NCI-H146 treated with DMSO at 0.1 percent for 48 hours (cell line): ENCODE measurements around the gene NUAK1.
"Not testable (repeated sequence)": the region's sequence is repeated elsewhere in the genome, so short reads cannot be mapped to it uniquely, and the experiment has no call there.

Experiments used
- DNase-seq: peaks from one replicate; lab custom pipeline; 2025; ENCODE audit not compliant: unreplicated experiment; lab: John Stamatoyannopoulos, UW

The NUAK1 gene

GRCh38 chr12:106147956-106148355, 9.2 kb upstream of the NUAK1 start:
- DNase-seq: no peak

GRCh38 chr12:106146987-106147386, 8.2 kb upstream of the NUAK1 start:
- no peak for DNase-seq

- DNase-seq: no peak
Observed at GRCh38 chr12:106145539-106146447, 7.0 kb upstream of the NUAK1 start.

GRCh38 chr12:106144847-106145246, 6.1 kb upstream of the NUAK1 start:
- DNase-seq: no peak

- no peak for DNase-seq
Observed at GRCh38 chr12:106142591-106143261, 4.0 kb upstream of the NUAK1 start.

GRCh38 chr12:106141920-106142319, 3.2 kb upstream of the NUAK1 start:
- not testable (repeated sequence) for DNase-seq

GRCh38 chr12:106141452-106141851, 2.7 kb upstream of the NUAK1 start:
- no peak for DNase-seq

- no peak for DNase-seq
Observed at GRCh38 chr12:106141003-106141402, 2.2 kb upstream of the NUAK1 start.

- no peak for DNase-seq
Observed at GRCh38 chr12:106140223-106140986, 1.7 kb upstream of the NUAK1 start.

- DNase-seq: peak; percentile 36
Observed at GRCh38 chr12:106139422-106140171, 843 bp upstream of the NUAK1 start.

GRCh38 chr12:106138357-106138632, 459 bp downstream of the NUAK1 start:
- DNase-seq: no peak

- DNase-seq: no peak
Observed at GRCh38 chr12:106137530-106138356, 1.0 kb downstream of the NUAK1 start.

GRCh38 chr12:106136263-106136662, 2.5 kb downstream of the NUAK1 start:
- DNase-seq: peak; percentile 62

GRCh38 chr12:106135781-106136180, 3.0 kb downstream of the NUAK1 start:
- DNase-seq: no peak

GRCh38 chr12:106135075-106135474, 3.7 kb downstream of the NUAK1 start:
- DNase-seq: no peak

GRCh38 chr12:106134294-106134949, 4.3 kb downstream of the NUAK1 start:
- no peak for DNase-seq

- DNase-seq: no peak
Observed at GRCh38 chr12:106133136-106134087, 5.3 kb downstream of the NUAK1 start.
